Suprapubic skin (tissue), 4 donors: ENCODE results near the gene HSPA12B. TPM values are rescaled to one million over a fixed set of nuclear protein-coding genes. Genes with fewer than 3 reads are reported as not detected.

Experiments used
- DNase-seq, 2 donors: peaks; one replicate each; pipeline ENCODE4 v3.0.0-alpha.2; 2019; ENCODE audit warnings: low spot score in 2 of 2
- H3K27ac ChIP-seq: fragments of 200-600 bp; sonication (generic); one replicate; pipeline ENCODE4 v1.5.1; 2019
- H3K27me3 ChIP-seq: fragments of 200-600 bp; sonication (generic); one replicate; pipeline ENCODE4 v1.5.1; 2019
- H3K36me3 ChIP-seq: fragments of 200-600 bp; sonication (generic); one replicate; pipeline ENCODE4 v1.5.1; 2019
- H3K4me1 ChIP-seq: fragments of 200-600 bp; sonication (generic); one replicate; pipeline ENCODE4 v1.5.1; 2019
- H3K4me3 ChIP-seq: fragments of 200-600 bp; sonication (generic); one replicate; pipeline ENCODE4 v1.5.1; 2019; ENCODE audit warnings: mild to moderate bottlenecking
- H3K9me3 ChIP-seq: fragments of 200-600 bp; sonication (generic); one replicate; pipeline ENCODE4 v1.5.1; 2019
- EP300 ChIP-seq: sonication (generic); formaldehyde crosslinking; IDR thresholded peaks from one replicate; pipeline ENCODE4 v1.6.1; 2017; ENCODE audit warnings: antibody characterized with exemption
- POLR2A ChIP-seq, 2 donors: fragments of 450-650 bp; IDR thresholded peaks; one replicate each; pipeline ENCODE4 v1.6.1; 2017; ENCODE audit warnings: antibody characterized with exemption in 2 of 2, mild to moderate bottlenecking in 2 of 2, moderate library complexity in 2 of 2
- POLR2AphosphoS5 ChIP-seq, 3 donors: sonication (generic); formaldehyde crosslinking; IDR thresholded peaks; one replicate each; pipeline ENCODE4 v1.6.1; 2017; ENCODE audit warnings: antibody characterized with exemption in 3 of 3
- WGBS: methylation state at CpG from one replicate; pipeline ENCODE4 v1.1.5; 2018; 5-methylcytosine and 5-hydroxymethylcytosine counted together
- total RNA-seq, 4 donors: library from RNA; depleted of rRNA; stranded (reverse); fragments of >200 nt; gene quantifications; one replicate each; pipeline ENCODE4 v1.1.0, GENCODE V29; 2016
- TF ChIP-seq, protein P1 (sequence below), 2 donors: fragments of 200-600 bp in 1 of 2; fragments of 450-650 bp in 1 of 2; sonication (generic) in 1 of 2; IDR thresholded peaks; one replicate each; pipeline ENCODE4 v1.5.1; 2016 to 2019; ENCODE audit warnings: antibody characterized with exemption in 2 of 2, mild to moderate bottlenecking in 1 of 2, moderate library complexity in 1 of 2

The HSPA12B gene
- total RNA-seq, 4 donors from 2014 or later = 1.9 to 8.7 (median 4.4) TPM

- Histone ChIP-seq H3K4me1 (peaks cover 15% of the 10 kb centered on the region), H3K27me3 (no peaks in the 10 kb centered on the region), H3K9me3 (no peaks in the 10 kb centered on the region), H3K27ac (no peak overlapping the region), H3K4me3 (no peak overlapping the region), H3K36me3 (no peaks in the 10 kb centered on the region)
- no peak for DNase-seq
- WGBS = 74% methylated on average over 4 of the region's 4 CpGs
- TF ChIP-seq POLR2A (IDR thresholded peaks at IDR 0.05) (no peak), POLR2AphosphoS5 (IDR thresholded peaks at IDR 0.05) (no peak), EP300 (no peak)
- TF ChIP-seq, protein P1, sequence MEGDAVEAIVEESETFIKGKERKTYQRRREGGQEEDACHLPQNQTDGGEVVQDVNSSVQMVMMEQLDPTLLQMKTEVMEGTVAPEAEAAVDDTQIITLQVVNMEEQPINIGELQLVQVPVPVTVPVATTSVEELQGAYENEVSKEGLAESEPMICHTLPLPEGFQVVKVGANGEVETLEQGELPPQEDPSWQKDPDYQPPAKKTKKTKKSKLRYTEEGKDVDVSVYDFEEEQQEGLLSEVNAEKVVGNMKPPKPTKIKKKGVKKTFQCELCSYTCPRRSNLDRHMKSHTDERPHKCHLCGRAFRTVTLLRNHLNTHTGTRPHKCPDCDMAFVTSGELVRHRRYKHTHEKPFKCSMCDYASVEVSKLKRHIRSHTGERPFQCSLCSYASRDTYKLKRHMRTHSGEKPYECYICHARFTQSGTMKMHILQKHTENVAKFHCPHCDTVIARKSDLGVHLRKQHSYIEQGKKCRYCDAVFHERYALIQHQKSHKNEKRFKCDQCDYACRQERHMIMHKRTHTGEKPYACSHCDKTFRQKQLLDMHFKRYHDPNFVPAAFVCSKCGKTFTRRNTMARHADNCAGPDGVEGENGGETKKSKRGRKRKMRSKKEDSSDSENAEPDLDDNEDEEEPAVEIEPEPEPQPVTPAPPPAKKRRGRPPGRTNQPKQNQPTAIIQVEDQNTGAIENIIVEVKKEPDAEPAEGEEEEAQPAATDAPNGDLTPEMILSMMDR (IDR thresholded peaks at IDR 0.05) = no peak
Observed at GRCh38 chr20:3714092-3714491, 18.4 kb upstream of the HSPA12B start.

- Histone ChIP-seq H3K4me1 (peaks cover under 1% of the 10 kb centered on the region), H3K27me3 (no peaks in the 10 kb centered on the region), H3K36me3 (no peaks in the 10 kb centered on the region), H3K9me3 (no peaks in the 10 kb centered on the region), H3K4me3 (no peak overlapping the region), H3K27ac (no peak overlapping the region)
- DNase-seq = no peak
- TF ChIP-seq EP300 = no peak
- no peak for TF ChIP-seq POLR2A (IDR thresholded peaks at IDR 0.05)
- no peak for TF ChIP-seq POLR2AphosphoS5 (IDR thresholded peaks at IDR 0.05)
- TF ChIP-seq, protein P1 (IDR thresholded peaks at IDR 0.05) = peak in 1 of 2 donors; percentile 66
- WGBS = 79% methylated on average over 4 of the region's 4 CpGs
Observed at GRCh38 chr20:3716195-3716834, 16.2 kb upstream of the HSPA12B start.

GRCh38 chr20:3719046-3719445 is 13.4 kb upstream of the HSPA12B start:
- Histone ChIP-seq H3K27ac (no peak overlapping the region), H3K9me3 (no peaks in the 10 kb centered on the region), H3K36me3 (no peaks in the 10 kb centered on the region), H3K4me1 (no peaks in the 10 kb centered on the region), H3K27me3 (no peaks in the 10 kb centered on the region), H3K4me3 (no peak overlapping the region)
- no peak for DNase-seq
- TF ChIP-seq POLR2A (IDR thresholded peaks at IDR 0.05) = no peak
- TF ChIP-seq EP300 = no peak
- TF ChIP-seq, protein P1 (IDR thresholded peaks at IDR 0.05) = no peak
- TF ChIP-seq POLR2AphosphoS5 (IDR thresholded peaks at IDR 0.05) = no peak
- WGBS = 96% methylated on average over 4 of the region's 4 CpGs

- Histone ChIP-seq H3K27ac (no peak overlapping the region), H3K27me3 (no peaks in the 10 kb centered on the region), H3K36me3 (no peaks in the 10 kb centered on the region), H3K4me1 (no peaks in the 10 kb centered on the region), H3K9me3 (no peaks in the 10 kb centered on the region), H3K4me3 (no peak overlapping the region)
- 80% methylated on average over 2 of the region's 2 CpGs for WGBS
- no peak for DNase-seq
- no peak for TF ChIP-seq POLR2AphosphoS5 (IDR thresholded peaks at IDR 0.05)
- TF ChIP-seq POLR2A (IDR thresholded peaks at IDR 0.05) = no peak
Observed at GRCh38 chr20:3720068-3720467, 12.4 kb upstream of the HSPA12B start.

- H3K27ac ChIP-seq = no peak overlapping the region
- no peak overlapping the region for H3K4me3 ChIP-seq
- H3K9me3 ChIP-seq = no peaks in the 10 kb centered on the region
- WGBS = 74% methylated on average over 6 of the region's 6 CpGs
- H3K36me3 ChIP-seq = no peaks in the 10 kb centered on the region
- DNase-seq = no peak
- no peaks in the 10 kb centered on the region for H3K4me1 ChIP-seq
- no peak for TF ChIP-seq POLR2A (IDR thresholded peaks at IDR 0.05)
- no peaks in the 10 kb centered on the region for H3K27me3 ChIP-seq
Observed at GRCh38 chr20:3720626-3721025, 11.9 kb upstream of the HSPA12B start.

- no peaks in the 10 kb centered on the region for H3K27me3 ChIP-seq
- WGBS = 89% methylated on average over 4 of the region's 4 CpGs
- DNase-seq = no peak
Observed at GRCh38 chr20:3721912-3722311, 10.6 kb upstream of the HSPA12B start.

More at GRCh38 chr20:3721912-3722311, 10.6 kb upstream of the HSPA12B start:
- TF ChIP-seq, protein P1 (IDR thresholded peaks at IDR 0.05) = no peak
- TF ChIP-seq POLR2A (IDR thresholded peaks at IDR 0.05) (no peak), EP300 (no peak), POLR2AphosphoS5 (IDR thresholded peaks at IDR 0.05) (no peak)
- H3K4me3 ChIP-seq = no peak overlapping the region
- no peak overlapping the region for H3K27ac ChIP-seq
- peaks cover under 1% of the 10 kb centered on the region for H3K4me1 ChIP-seq
- no peaks in the 10 kb centered on the region for H3K36me3 ChIP-seq
- no peaks in the 10 kb centered on the region for H3K9me3 ChIP-seq
